Measurements from ENCODE around the gene HACL1.

Gene HACL1

GRCh38 chr3:15637131-15637951 lies 36.0 kb upstream of the HACL1 start (continued):
- TF ChIP-seq PATZ1 (tag by site-specific recombination; IDR thresholded peaks at IDR 0.05) (0 out of 2 replicates have a peak, but pooled peaks have one; percentile 20), SALL2 (tag by site-specific recombination; IDR thresholded peaks at IDR 0.05; ENCODE audit: borderline replicate concordance) (no peak), SCRT1 (tag by site-specific recombination; IDR thresholded peaks at IDR 0.05; ENCODE audit: borderline replicate concordance) (peak; percentile 68; the same call in 1 of the 2 replicates), GLI2 (tag by site-specific recombination; IDR thresholded peaks at IDR 0.05; ENCODE audit: borderline replicate concordance, low read depth) (no peak), ZNF692 (tag by site-specific recombination; IDR thresholded peaks at IDR 0.05) (0 out of 2 replicates have a peak, but pooled peaks have one; percentile 25), ZIC2 (tag by site-specific recombination; IDR thresholded peaks at IDR 0.05) (peak; percentile 20; the same call in 1 of the 2 replicates)

- Histone ChIP-seq H3K4me1 (ENCODE audit: control insufficient read depth, insufficient read depth, low read length) (peaks cover 38% of the 10 kb centered on the region), H3K4me3 (ENCODE audit: low read depth, low read length) (no peak overlapping the region), H3K27ac (ENCODE audit: extremely low read depth, low read depth, low read length) (no peak overlapping the region), H3K36me3 (ENCODE audit: control insufficient read depth in 2 of 2, insufficient read depth in 1 of 2, low read length in 2 of 2) (no peaks in the 10 kb centered on the region), H3K9me3 (ENCODE audit: control insufficient read depth, insufficient read depth, low read depth, low read length) (no peaks in the 10 kb centered on the region)
- POLR2A ChIA-PET = no interaction called here
- CTCF ChIA-PET = interaction anchor here (1.0 kb wide), 1 partner anchor 413 kb away, joined by 3 read pairs; no protein-coding TSS in a partner anchor
- 0 out of 2 replicates have a peak, but pooled peaks have one; percentile 31 for TF ChIP-seq ZNF335 (tag by site-specific recombination; conservative IDR thresholded peaks at IDR 0.05)
- TF ChIP-seq ZNF223 (tag by site-specific recombination; IDR thresholded peaks at IDR 0.05) = no peak
- TF ChIP-seq ZNF2 (tag by site-specific recombination; IDR thresholded peaks at IDR 0.05) = no peak
- TF ChIP-seq PATZ1 (tag by site-specific recombination; IDR thresholded peaks at IDR 0.05) = no peak
- TF ChIP-seq ZNF776 (tag by site-specific recombination; IDR thresholded peaks at IDR 0.05; ENCODE audit: borderline replicate concordance) = no peak
- TF ChIP-seq ZNF138 (tag by site-specific recombination; IDR thresholded peaks at IDR 0.05; ENCODE audit: borderline replicate concordance) = no peak
- no peak for TF ChIP-seq KLF8 (tag by site-specific recombination; IDR thresholded peaks at IDR 0.05)
- TF ChIP-seq ZIC2 (tag by site-specific recombination; IDR thresholded peaks at IDR 0.05) = peak; percentile 91
- no peak for TF ChIP-seq ZNF488 (tag by site-specific recombination; IDR thresholded peaks at IDR 0.05)
- TF ChIP-seq KLF7 (tag by site-specific recombination; IDR thresholded peaks at IDR 0.05; ENCODE audit: borderline replicate concordance) = no peak
- TF ChIP-seq ZNF394 (tag by site-specific recombination; IDR thresholded peaks at IDR 0.05; ENCODE audit: borderline replicate concordance) = no peak
- TF ChIP-seq ZNF76 (tag by site-specific recombination; IDR thresholded peaks at IDR 0.05; ENCODE audit: borderline replicate concordance, low read depth) = no peak
- no peak for TF ChIP-seq ZNF155 (tag by site-specific recombination; IDR thresholded peaks at IDR 0.05)
- TF ChIP-seq PRDM4 (tag by site-specific recombination; IDR thresholded peaks at IDR 0.05) = peak; percentile 90
- TF ChIP-seq GLIS2 (tag by site-specific recombination; IDR thresholded peaks at IDR 0.05) = no peak
- no peak for TF ChIP-seq KLF16 (tag by site-specific recombination; IDR thresholded peaks at IDR 0.05)
- TF ChIP-seq ZNF629 (tag by site-specific recombination; IDR thresholded peaks at IDR 0.05) = no peak
- TF ChIP-seq ZNF670 (tag by site-specific recombination; IDR thresholded peaks at IDR 0.05; ENCODE audit: low read depth) = no peak
- TF ChIP-seq ZBTB17 (tag by site-specific recombination; IDR thresholded peaks at IDR 0.05) = no peak
- TF ChIP-seq IKZF3 (tag by site-specific recombination; IDR thresholded peaks at IDR 0.05) = no peak
- TF ChIP-seq ZNF324 (tag by site-specific recombination; IDR thresholded peaks at IDR 0.05) = no peak
These were observed 34.8 kb upstream of the HACL1 start for GRCh38 chr3:15636028-15636709.

All from HEK293 (cell line).